HepG2 (cell line): ENCODE results near the gene MPC2. TPM values are rescaled to one million over a fixed set of nuclear protein-coding genes. Genes with fewer than 3 reads are reported as not detected.

Source experiments
- ARID2 ChIP-seq: sonication (generic); formaldehyde crosslinking; IDR thresholded peaks from 2 replicates; pipeline ENCODE4 v1.8.1; 2022; ENCODE audit warnings: mild to moderate bottlenecking, missing genetic modification reagents, borderline replicate concordance
- ATAD3A ChIP-seq: sonication (generic); formaldehyde crosslinking; IDR thresholded peaks from 2 replicates; pipeline ENCODE4 v1.4.0; 2020; ENCODE audit warnings: missing genetic modification reagents
- CREM ChIP-seq, 2 experiments: sonication (generic) in 1 of 2; formaldehyde crosslinking in 1 of 2; IDR thresholded peaks; 2 replicates each; pipeline versions ENCODE4 v1.4.0 to v1.6.1; 2016 to 2020; ENCODE audit warnings: antibody characterized with exemption in 1 of 2, mild to moderate bottlenecking in 1 of 2, missing genetic modification reagents in 1 of 2
- ELF3 ChIP-seq: IDR thresholded peaks from 2 replicates; pipeline ENCODE4 v1.6.1; 2016; ENCODE audit warnings: missing genetic modification reagents, missing compliant biosample characterization
- GPN1 ChIP-seq: sonication (generic); formaldehyde crosslinking; IDR thresholded peaks from 2 replicates; pipeline ENCODE4 v1.5.1; 2020; ENCODE audit warnings: missing genetic modification reagents, borderline replicate concordance
- KLF12 ChIP-seq: sonication (generic); formaldehyde crosslinking; IDR thresholded peaks from 2 replicates; pipeline ENCODE4 v1.4.0; 2020; ENCODE audit warnings: missing genetic modification reagents, borderline replicate concordance
- MYNN ChIP-seq: sonication (generic); formaldehyde crosslinking; IDR thresholded peaks from 2 replicates; pipeline ENCODE4 v1.4.0; 2020; ENCODE audit warnings: mild to moderate bottlenecking, low read depth, missing genetic modification reagents
- NFAT5 ChIP-seq: sonication (generic); formaldehyde crosslinking; IDR thresholded peaks from 2 replicates; pipeline ENCODE4 v1.4.0; 2020; ENCODE audit warnings: missing genetic modification reagents
- NFYB ChIP-seq: sonication (generic); formaldehyde crosslinking; IDR thresholded peaks from 2 replicates; pipeline ENCODE4 v1.4.0; 2020; ENCODE audit warnings: missing genetic modification reagents
- PHF20 ChIP-seq: sonication (generic); formaldehyde crosslinking; IDR thresholded peaks from 2 replicates; pipeline ENCODE4 v1.5.0; 2020; ENCODE audit warnings: mild to moderate bottlenecking, missing genetic modification reagents
- SIN3A ChIP-seq: IDR thresholded peaks from 2 replicates; pipeline ENCODE4 v1.6.1; 2011; ENCODE audit warnings: low read depth, mild to moderate bottlenecking, control low read depth, low read length, borderline replicate concordance
- SMAD1 ChIP-seq: sonication (generic); formaldehyde crosslinking; IDR thresholded peaks from 2 replicates; pipeline ENCODE4 v1.4.0; 2020; ENCODE audit warnings: missing genetic modification reagents, low read depth, mild to moderate bottlenecking, borderline replicate concordance
- SOX5 ChIP-seq: IDR thresholded peaks from 2 replicates; pipeline ENCODE4 v1.6.1; 2016; ENCODE audit warnings: borderline replicate concordance
- SRSF9 ChIP-seq: fragments of 200-400 bp; formaldehyde crosslinking; IDR thresholded peaks from 2 replicates; pipeline ENCODE4 v1.6.1; 2018; ENCODE audit warnings: borderline replicate concordance, mild to moderate bottlenecking, low read depth, low read length; ENCODE audit not compliant: insufficient read depth, poor library complexity, severe bottlenecking
- TCF7L2 ChIP-seq: IDR thresholded peaks from 2 replicates; pipeline ENCODE4 v1.6.1; 2011; ENCODE audit warnings: mild to moderate bottlenecking, low read depth, low read length, moderate library complexity
- ZBTB46 ChIP-seq: sonication (generic); formaldehyde crosslinking; IDR thresholded peaks from 2 replicates; pipeline ENCODE4 v1.4.0; 2020; ENCODE audit warnings: mild to moderate bottlenecking, missing genetic modification reagents, borderline replicate concordance
- ZFY ChIP-seq: sonication (generic); formaldehyde crosslinking; IDR thresholded peaks from 2 replicates; pipeline ENCODE4 v1.4.0; 2020; ENCODE audit warnings: missing genetic modification reagents
- ZNF251 ChIP-seq: sonication (generic); formaldehyde crosslinking; IDR thresholded peaks from 2 replicates; pipeline ENCODE4 v1.9.0; 2021; ENCODE audit warnings: mild to moderate bottlenecking, missing genetic modification reagents
- ZNF253 ChIP-seq: sonication (generic); formaldehyde crosslinking; IDR thresholded peaks from 2 replicates; pipeline ENCODE4 v1.8.0; 2022; ENCODE audit warnings: mild to moderate bottlenecking, missing genetic modification reagents, borderline replicate concordance
- ZNF674 ChIP-seq: sonication (generic); formaldehyde crosslinking; IDR thresholded peaks from 2 replicates; pipeline ENCODE4 v1.5.0; 2020; ENCODE audit warnings: low read depth, mild to moderate bottlenecking, missing genetic modification reagents
- ZNF7 ChIP-seq: IDR thresholded peaks from 2 replicates; pipeline ENCODE4 v1.6.1; 2016; ENCODE audit warnings: missing biosample characterization, missing genetic modification reagents
- ZNF768 ChIP-seq: sonication (generic); formaldehyde crosslinking; IDR thresholded peaks from 2 replicates; pipeline ENCODE4 v1.4.0; 2020; ENCODE audit warnings: missing genetic modification reagents
- ZNF775 ChIP-seq: sonication (generic); formaldehyde crosslinking; IDR thresholded peaks from 2 replicates; pipeline ENCODE4 v1.4.0; 2020; ENCODE audit warnings: missing genetic modification reagents, mild to moderate bottlenecking, moderate library complexity, borderline replicate concordance
- polyA plus RNA-seq, 8 experiments: library from polyadenylated mRNA; depleted of rRNA in 3 of 8; stranded (reverse) in 7 of 8; unstranded in 1 of 8; fragments of >200 nt; fragmentation: Illumina TruSeq in 4 of 8; extraction: Trizol in 4 of 8; gene quantifications; 2 replicates each; pipeline versions ENCODE4 v1.2.1 to v1.2.3, GENCODE V29; 2011 to 2016; ENCODE audit warnings: low read depth in 4 of 8, missing spikeins in 1 of 8, mixed read lengths in 1 of 8; ENCODE audit not compliant: insufficient read depth in 1 of 8
- total RNA-seq, 5 experiments: library from RNA; depleted of rRNA; stranded (reverse); fragments of >200 nt; fragmentation: Illumina TruSeq; extraction: Trizol; gene quantifications; 2 replicates each; pipeline ENCODE4 v1.2.3, GENCODE V29; 2016; ENCODE audit warnings: low read depth in 1 of 5

Gene MPC2
- total and polyA plus RNA-seq, 2 of the 13 experiments (the other 11 are each of a cell fraction or from before 2014, with no cell fraction given): 38.8 to 136 TPM

DNA sequence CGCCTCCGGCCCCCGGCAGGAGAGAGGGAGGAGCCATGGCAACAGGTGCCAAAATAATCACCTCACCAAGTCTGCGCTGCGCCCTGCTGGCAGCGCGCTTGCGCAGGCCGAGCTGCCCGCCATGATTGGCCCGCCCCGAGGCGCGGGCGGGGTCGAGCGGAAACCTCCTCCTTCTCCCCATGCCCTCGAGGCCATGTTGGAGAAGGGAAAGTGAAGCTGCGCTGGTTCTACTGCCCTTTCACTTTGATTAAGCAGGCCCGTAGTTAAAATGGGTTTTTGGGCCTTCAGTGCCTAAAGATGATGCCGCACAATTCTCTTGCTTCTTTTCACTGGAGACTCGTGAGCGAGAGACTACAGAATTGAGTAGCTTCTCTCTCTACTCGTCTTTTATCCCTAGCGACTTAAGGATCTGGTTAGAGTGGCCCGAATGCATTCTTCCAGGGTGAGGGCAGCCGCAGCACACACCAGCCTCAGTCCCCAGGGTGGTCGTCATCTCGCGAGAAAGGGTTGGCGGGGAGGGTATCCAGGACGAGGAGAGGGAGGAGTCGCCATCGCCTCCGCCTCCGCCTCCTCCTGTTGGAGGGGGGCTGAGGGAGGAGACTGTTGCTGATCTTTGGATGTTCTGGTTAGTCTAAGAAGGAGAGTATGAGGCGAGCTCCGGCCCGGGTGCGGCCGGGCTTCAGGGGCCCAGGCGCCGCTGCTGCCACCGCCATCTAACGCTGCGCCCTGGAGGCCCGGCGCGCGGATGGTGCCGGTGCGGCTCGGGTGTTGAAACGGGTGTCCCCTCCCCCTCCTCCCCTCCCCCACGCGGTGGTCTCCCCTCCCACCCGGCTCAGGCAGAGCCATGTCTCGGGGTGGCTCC is 573 bp downstream of the MPC2 start, which contains the start of gene DCAF6 (continued):
- TF ChIP-seq CREM (IDR thresholded peaks at IDR 0.05) (peak; percentile 81), CREM (CRISPR knock-in tag; IDR thresholded peaks at IDR 0.05) (no peak), ZNF775 (no peak), NFAT5 (CRISPR knock-in tag) (0 out of 2 replicates have a peak, but pooled peaks have one; percentile 10), ZNF674 (no peak; the same call in 1 of the 2 replicates), ZFY (CRISPR knock-in tag) (peak; percentile 98), SRSF9 (no peak), ATAD3A (CRISPR knock-in tag) (no peak), TCF7L2 (no peak), PHF20 (CRISPR knock-in tag) (peak; percentile 45; the same call in 1 of the 2 replicates), ZBTB46 (CRISPR knock-in tag) (no peak), MYNN (CRISPR knock-in tag) (0 out of 2 replicates have a peak, but pooled peaks have one; percentile 71), ZNF251 (no peak), ZNF768 (no peak), ARID2 (CRISPR knock-in tag) (0 out of 2 replicates have a peak, but pooled peaks have one; percentile 65), ELF3 (CRISPR knock-in tag) (no peak), GPN1 (no peak), SMAD1 (no peak), SOX5 (CRISPR knock-in tag) (peak; percentile 10; the same call in 1 of the 2 replicates), ZNF253 (CRISPR knock-in tag) (no peak), NFYB (peak; percentile 84), KLF12 (CRISPR knock-in tag) (0 out of 2 replicates have a peak, but pooled peaks have one; percentile 17), SIN3A (peak; percentile 62; the same call in 1 of the 2 replicates), ZNF7 (CRISPR knock-in tag) (0 out of 2 replicates have a peak, but pooled peaks have one; percentile 26)
